Testis (tissue), 3 donors: ENCODE measurements around the gene ALG9. TPM values are rescaled to one million over a fixed set of nuclear protein-coding genes. Genes with fewer than 3 reads are reported as not detected.

Experiments
- DNase-seq: peaks from one replicate; pipeline ENCODE4 v3.0.0-alpha.2; 2019
- H3K27ac ChIP-seq, 2 donors: fragments of 200-600 bp; sonication (generic); one replicate each; pipeline ENCODE4 v1.5.1; 2019
- H3K27me3 ChIP-seq: fragments of 200-600 bp; sonication (generic); one replicate; pipeline ENCODE4 v1.5.1; 2019
- H3K36me3 ChIP-seq: fragments of 200-600 bp; sonication (generic); one replicate; pipeline ENCODE4 v1.5.1; 2017; ENCODE audit warnings: low read depth; ENCODE audit errors: missing control alignments
- H3K4me1 ChIP-seq: fragments of 200-600 bp; sonication (generic); one replicate; pipeline ENCODE4 v1.5.1; 2019
- H3K4me3 ChIP-seq, 2 donors: fragments of 200-600 bp; sonication (generic); one replicate each; pipeline ENCODE4 v1.5.1; 2017 to 2019
- H3K9me3 ChIP-seq: fragments of 200-600 bp; sonication (generic); one replicate; pipeline ENCODE4 v1.5.1; 2017
- POLR2A ChIP-seq: fragments of 450-650 bp; IDR thresholded peaks from one replicate; pipeline ENCODE4 v1.6.1; 2017; ENCODE audit warnings: antibody characterized with exemption, mild to moderate bottlenecking, moderate library complexity
- WGBS, 2 donors: methylation state at CpG; one replicate each; pipeline ENCODE4 v1.1.5; 2018; 5-methylcytosine and 5-hydroxymethylcytosine counted together
- intact Hi-C: fragments of 100-400 bp; cut with DNase I; formaldehyde crosslinking; loops from one replicate; pipeline ENCODE4 v1.15.1; 2023; ENCODE audit warnings: low total_unique reads
- polyA plus RNA-seq: library from polyadenylated mRNA; stranded (reverse); fragments of 350-450 nt; fragmentation: Illumina TruSeq; extraction: RNeasy Lipid Tissue Mini Kit (QIAGEN cat#74804); gene quantifications from one replicate; pipeline ENCODE4 v1.2.3, GENCODE V29; 2014; ENCODE audit warnings: low read depth, low replicate concordance; ENCODE audit not compliant: insufficient read depth
- total RNA-seq, 2 donors: library from RNA; depleted of rRNA; stranded (reverse); fragments of >200 nt; gene quantifications; one replicate each; pipeline ENCODE4 v1.2.3, GENCODE V29; 2016
- TF ChIP-seq, protein P1 (sequence below), 3 experiments: fragments of 450-650 bp in 2 of 3; fragments of 200-600 bp in 1 of 3; sonication (generic) in 1 of 3; IDR thresholded peaks; one replicate each; pipeline ENCODE4 v1.5.1; 2016 to 2019; ENCODE audit warnings: antibody characterized with exemption in 3 of 3, mild to moderate bottlenecking in 2 of 3, moderate library complexity in 1 of 3

ALG9 gene
- total and polyA plus RNA-seq, 3 donors from 2014 or later = 40.1 to 42.0 (median 41.3) TPM

- no peak overlapping the region for H3K4me3 ChIP-seq
- H3K4me1 ChIP-seq = no peaks in the 10 kb centered on the region
- H3K27ac ChIP-seq = no peak overlapping the region
- TF ChIP-seq POLR2A = no peak
- TF ChIP-seq, protein P1, sequence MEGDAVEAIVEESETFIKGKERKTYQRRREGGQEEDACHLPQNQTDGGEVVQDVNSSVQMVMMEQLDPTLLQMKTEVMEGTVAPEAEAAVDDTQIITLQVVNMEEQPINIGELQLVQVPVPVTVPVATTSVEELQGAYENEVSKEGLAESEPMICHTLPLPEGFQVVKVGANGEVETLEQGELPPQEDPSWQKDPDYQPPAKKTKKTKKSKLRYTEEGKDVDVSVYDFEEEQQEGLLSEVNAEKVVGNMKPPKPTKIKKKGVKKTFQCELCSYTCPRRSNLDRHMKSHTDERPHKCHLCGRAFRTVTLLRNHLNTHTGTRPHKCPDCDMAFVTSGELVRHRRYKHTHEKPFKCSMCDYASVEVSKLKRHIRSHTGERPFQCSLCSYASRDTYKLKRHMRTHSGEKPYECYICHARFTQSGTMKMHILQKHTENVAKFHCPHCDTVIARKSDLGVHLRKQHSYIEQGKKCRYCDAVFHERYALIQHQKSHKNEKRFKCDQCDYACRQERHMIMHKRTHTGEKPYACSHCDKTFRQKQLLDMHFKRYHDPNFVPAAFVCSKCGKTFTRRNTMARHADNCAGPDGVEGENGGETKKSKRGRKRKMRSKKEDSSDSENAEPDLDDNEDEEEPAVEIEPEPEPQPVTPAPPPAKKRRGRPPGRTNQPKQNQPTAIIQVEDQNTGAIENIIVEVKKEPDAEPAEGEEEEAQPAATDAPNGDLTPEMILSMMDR (IDR thresholded peaks at IDR 0.05) = no peak
- intact Hi-C loops = no loop called here
- H3K9me3 ChIP-seq = no peaks in the 10 kb centered on the region
- no peaks in the 10 kb centered on the region for H3K36me3 ChIP-seq
- DNase-seq = no peak
- no peaks in the 10 kb centered on the region for H3K27me3 ChIP-seq
- WGBS, 2 donors = 92 to 96% methylated on average over 7 of the region's 7 CpGs
Observed at GRCh38 chr11:111795334-111795985, 75.9 kb downstream of the ALG9 start.

DNA sequence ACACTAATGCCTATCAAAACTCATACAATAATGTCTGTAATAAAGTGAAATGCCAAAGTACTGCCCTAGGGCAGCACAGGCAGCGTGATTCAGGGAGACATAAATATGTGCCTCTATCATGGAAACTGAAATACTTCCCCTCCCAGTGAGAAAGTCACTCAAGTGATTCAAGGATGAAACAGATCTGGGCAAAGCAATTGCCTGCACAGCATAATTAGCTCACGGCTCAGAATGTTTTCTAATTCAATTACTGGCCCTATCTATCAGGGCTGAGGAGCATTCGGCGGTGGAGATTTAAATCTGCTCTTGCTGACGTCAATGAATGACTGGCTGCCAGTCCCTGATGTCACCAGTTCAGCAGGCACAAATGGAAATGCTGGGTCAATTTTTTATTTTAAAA lies 77.5 kb downstream of the ALG9 start:
- no peak overlapping the region for H3K4me3 ChIP-seq
- H3K36me3 ChIP-seq = no peaks in the 10 kb centered on the region
- TF ChIP-seq, protein P1 (IDR thresholded peaks at IDR 0.05) = no peak
- TF ChIP-seq POLR2A = no peak
- no peak overlapping the region for H3K27ac ChIP-seq
- WGBS, 2 donors = 84 to 90% methylated on average over 5 of the region's 5 CpGs
- no peak for DNase-seq
- H3K27me3 ChIP-seq = no peaks in the 10 kb centered on the region
- H3K9me3 ChIP-seq = no peaks in the 10 kb centered on the region
- H3K4me1 ChIP-seq = no peaks in the 10 kb centered on the region
- intact Hi-C loops = no loop called here

DNA sequence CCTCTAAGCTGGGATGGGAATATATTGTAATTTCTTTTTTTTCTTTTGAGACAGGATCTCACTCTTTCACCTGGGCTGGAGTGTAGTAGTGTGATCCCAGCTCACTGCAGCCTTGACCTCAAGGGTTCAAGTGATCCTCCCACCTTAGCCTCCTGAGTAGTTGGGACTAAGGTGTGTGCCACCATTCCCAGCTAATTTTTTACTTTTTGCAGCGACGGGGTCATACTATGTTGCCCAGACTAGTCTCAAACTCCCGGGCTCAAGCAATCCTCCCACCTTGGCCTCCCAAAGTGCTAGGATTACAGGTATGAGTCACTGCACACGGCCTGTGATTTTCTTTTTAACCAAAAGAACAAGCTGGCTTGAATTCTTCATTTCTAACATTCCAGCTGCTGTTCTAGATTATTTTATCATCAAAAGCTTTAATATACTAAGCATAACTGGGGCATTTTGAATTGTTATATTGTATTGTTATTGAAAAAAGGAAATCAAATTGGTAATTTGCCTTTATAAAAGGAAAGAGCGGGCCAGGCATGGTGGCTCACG lies 78.4 kb downstream of the ALG9 start:
- TF ChIP-seq, protein P1 (IDR thresholded peaks at IDR 0.05) = no peak
- no peak for TF ChIP-seq POLR2A
- no peaks in the 10 kb centered on the region for H3K9me3 ChIP-seq
- H3K36me3 ChIP-seq = no peaks in the 10 kb centered on the region
- intact Hi-C loops = no loop called here
- WGBS, 2 donors = 75 to 81% methylated on average over 6 of the region's 6 CpGs
- no peaks in the 10 kb centered on the region for H3K27me3 ChIP-seq
- DNase-seq = no peak
- no peak overlapping the region for H3K27ac ChIP-seq
- H3K4me3 ChIP-seq = no peak overlapping the region
- H3K4me1 ChIP-seq = no peaks in the 10 kb centered on the region

- Histone ChIP-seq H3K4me1 (no peaks in the 10 kb centered on the region), H3K27ac (no peak overlapping the region), H3K36me3 (no peaks in the 10 kb centered on the region), H3K27me3 (no peaks in the 10 kb centered on the region), H3K9me3 (no peaks in the 10 kb centered on the region), H3K4me3 (no peak overlapping the region)
- no peak for DNase-seq
- intact Hi-C loops = no loop called here
- 94 to 100% methylated on average over 1 of the region's 1 CpG for WGBS, 2 donors
- no peak for TF ChIP-seq POLR2A
- TF ChIP-seq, protein P1 (IDR thresholded peaks at IDR 0.05) = no peak
Observed at GRCh38 chr11:111792314-111792713, 79.1 kb downstream of the ALG9 start.

GRCh38 chr11:111788464-111788863 lies 82.9 kb downstream of the ALG9 start:
- Histone ChIP-seq H3K4me1 (no peaks in the 10 kb centered on the region), H3K9me3 (no peaks in the 10 kb centered on the region), H3K36me3 (no peaks in the 10 kb centered on the region), H3K4me3 (no peak overlapping the region), H3K27ac (no peak overlapping the region), H3K27me3 (no peaks in the 10 kb centered on the region)
- 88 to 91% methylated on average over 2 of the region's 2 CpGs for whole genome bisulfite sequencing, 2 donors
- DNase-seq = no peak
- no peak for TF ChIP-seq POLR2A
- TF ChIP-seq, protein P1 (IDR thresholded peaks at IDR 0.05) = no peak
- intact Hi-C loops = no loop called here
